AG20443 (cell line): Measurements from ENCODE around the gene PDXDC1.
"Not testable (repeated sequence)": the region's sequence is repeated elsewhere in the genome, so short reads cannot be mapped to it uniquely, and the experiment has no call there.

Experiments
- DNase-seq: peaks from one replicate; pipeline ENCODE4 v3.0.0; 2012; ENCODE audit warnings: low spot score, mixed read lengths

The PDXDC1 gene, protein sequence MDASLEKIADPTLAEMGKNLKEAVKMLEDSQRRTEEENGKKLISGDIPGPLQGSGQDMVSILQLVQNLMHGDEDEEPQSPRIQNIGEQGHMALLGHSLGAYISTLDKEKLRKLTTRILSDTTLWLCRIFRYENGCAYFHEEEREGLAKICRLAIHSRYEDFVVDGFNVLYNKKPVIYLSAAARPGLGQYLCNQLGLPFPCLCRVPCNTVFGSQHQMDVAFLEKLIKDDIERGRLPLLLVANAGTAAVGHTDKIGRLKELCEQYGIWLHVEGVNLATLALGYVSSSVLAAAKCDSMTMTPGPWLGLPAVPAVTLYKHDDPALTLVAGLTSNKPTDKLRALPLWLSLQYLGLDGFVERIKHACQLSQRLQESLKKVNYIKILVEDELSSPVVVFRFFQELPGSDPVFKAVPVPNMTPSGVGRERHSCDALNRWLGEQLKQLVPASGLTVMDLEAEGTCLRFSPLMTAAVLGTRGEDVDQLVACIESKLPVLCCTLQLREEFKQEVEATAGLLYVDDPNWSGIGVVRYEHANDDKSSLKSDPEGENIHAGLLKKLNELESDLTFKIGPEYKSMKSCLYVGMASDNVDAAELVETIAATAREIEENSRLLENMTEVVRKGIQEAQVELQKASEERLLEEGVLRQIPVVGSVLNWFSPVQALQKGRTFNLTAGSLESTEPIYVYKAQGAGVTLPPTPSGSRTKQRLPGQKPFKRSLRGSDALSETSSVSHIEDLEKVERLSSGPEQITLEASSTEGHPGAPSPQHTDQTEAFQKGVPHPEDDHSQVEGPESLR

DNA sequence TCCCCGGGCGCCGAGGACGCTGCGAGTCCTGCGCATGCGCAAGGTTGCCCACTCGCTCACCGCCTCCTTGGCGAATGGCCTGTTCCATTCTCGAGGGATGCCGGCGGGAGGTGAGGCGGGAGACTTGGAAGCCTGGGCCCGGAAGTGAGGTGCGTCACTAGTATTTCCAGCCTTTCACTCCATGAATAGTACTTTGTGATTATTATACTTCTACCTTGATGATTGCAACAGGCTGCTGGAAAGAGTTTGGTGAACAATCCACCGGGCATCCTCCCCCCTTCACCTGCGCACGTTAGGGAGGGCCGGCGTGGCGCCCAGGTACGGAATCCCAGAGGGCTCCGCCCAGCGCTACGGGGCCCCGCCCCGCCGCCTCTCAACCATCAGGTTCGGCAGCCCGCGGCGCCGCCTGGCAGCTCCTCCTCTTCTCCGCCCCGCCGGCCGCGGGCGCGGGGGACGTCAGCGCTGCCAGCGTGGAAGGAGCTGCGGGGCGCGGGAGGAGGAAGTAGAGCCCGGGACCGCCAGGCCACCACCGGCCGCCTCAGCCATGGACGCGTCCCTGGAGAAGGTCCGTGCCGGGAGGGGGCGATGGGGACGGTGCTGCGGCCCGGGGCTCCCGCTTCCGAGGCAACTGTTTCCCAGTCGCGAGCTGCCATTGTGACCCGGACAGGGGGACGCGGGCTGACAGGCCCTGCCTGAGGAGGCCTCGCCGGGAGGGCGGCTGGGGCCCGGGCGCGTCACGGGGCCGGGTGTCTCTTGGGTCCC is at the start of gene PDXDC1:
PDXDC1 (plus strand) TSS at position 371 of the 762 bp plus-strand sequence; CDS start at position 545, 174 bp downstream.
- peak; percentile 96 for DNase-seq

DNA sequence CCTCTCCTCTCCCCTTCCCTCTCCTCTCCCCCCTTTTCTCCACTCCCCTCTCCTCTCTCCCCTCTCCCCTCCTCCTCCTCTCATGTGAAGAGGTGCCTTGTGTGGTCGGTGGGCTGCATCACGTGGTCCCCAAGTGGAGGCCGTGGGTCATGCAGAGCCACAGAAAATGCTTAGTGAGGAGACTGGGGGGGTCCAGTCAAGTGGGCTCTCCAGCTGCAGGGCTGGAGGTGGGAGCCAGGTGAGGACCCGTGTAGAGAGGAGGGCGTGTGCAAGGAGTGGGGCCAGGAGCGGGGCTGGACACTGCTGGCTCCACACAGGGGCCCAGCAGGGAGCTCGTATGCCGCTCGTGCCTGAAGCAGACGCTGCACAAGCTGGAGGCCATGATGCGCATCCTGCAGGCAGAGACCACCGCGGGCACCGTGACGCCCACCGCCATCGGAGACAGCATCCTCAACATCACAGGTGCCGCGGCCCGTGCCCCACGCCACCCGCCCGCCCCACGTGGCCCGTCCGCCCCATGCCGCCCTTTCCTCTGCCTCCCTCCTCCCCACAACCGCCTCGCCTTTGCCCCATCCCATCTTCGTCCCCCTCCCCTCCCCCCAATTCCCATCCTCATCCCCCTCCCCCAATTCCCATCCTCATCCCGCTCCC is 46.6 kb upstream of the PDXDC1 start:
- DNase-seq, result not testable (repeated sequence)

DNA sequence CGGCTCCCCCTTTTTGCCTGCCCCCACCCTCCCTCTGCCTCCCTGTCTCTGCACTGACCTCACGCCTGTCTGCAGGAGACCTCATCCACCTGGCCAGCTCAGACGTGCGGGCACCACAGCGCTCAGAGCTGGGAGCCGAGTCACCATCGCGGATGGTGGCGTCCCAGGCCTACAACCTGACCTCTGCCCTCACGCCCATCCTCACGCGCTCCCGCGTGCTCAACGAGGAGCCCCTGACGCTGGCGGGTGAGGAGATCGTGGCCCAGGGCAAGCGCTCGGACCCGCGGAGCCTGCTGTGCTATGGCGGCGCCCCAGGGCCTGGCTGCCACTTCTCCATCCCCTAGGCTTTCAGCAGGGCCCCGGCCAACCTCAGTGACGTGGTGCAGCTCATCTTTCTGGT is 45.6 kb upstream of the PDXDC1 start:
- DNase-seq, result not testable (repeated sequence)

DNA sequence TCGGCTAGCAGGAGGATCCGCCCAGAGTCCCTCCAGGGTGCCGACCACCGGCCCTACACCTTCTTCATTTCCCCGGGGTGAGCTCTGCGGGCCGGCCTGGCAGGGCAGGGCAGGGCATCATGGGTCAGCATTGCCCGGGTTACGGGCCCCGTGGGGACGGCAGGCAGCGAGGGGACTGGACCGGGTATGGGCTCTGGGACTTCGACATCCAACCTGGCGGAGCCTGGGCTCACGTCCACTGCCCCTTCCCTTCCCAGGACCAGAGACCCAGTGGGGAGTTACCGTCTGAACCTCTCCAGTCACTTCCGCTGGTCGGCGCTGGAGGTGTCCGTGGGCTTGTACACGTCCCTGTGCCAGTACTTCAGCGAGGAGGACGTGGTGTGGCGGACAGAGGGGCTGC is 44.6 kb upstream of the PDXDC1 start:
- DNase-seq, result not testable (repeated sequence)

DNA sequence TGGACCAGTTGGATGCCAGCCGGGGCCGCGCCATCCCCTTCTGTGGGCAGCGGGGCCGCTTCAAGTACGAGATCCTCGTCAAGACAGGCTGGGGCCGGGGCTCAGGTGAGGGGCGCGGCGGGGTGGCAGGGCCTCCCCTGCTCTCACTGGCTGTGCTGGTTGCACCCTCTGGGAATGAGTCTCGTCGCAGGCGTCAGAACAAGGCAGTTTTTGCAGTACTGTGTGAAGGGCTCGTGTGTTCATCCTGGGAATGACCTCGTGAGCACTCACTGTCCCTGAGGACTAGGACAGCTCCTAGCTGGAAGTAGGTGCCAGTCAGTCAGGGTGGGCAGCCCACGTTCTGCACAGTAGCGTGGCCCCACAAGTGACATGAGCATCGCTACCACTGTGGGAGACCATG is 43.9 kb upstream of the PDXDC1 start:
- not testable (repeated sequence) for DNase-seq

DNA sequence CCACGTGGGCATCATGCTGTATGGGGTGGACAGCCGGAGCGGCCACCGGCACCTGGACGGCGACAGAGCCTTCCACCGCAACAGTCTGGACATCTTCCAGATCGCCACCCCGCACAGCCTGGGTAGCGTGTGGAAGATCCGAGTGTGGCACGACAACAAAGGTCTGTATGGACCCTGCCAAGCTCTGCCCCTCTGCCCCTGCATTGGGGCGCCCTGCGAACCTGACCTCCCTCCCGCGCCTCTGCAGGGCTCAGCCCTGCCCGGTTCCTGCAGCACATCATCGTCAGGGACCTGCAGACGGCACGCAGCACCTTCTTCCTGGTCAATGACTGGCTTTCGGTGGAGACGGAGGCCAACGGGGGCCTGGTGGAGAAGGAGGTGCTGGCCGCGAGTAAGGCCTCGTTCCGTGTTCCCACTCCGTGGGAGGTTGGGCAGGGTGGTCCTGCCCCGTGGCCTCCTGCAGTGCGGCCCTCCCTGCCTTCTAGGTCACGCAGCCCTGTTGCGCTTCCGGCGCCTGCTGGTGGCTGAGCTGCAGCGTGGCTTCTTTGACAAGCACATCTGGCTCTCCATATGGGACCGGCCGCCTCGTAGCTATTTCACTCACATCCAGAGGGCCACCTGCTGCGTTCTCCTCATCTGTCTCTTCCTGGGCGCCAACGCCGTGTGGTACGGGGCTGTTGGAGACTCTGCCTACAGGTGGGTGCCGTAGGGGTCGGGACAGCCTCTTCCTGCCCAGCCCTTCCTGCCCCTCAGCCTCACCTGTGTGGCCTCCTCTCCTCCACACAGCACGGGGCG is 42.0 kb upstream of the PDXDC1 start:
- DNase-seq, result not testable (repeated sequence)

DNA sequence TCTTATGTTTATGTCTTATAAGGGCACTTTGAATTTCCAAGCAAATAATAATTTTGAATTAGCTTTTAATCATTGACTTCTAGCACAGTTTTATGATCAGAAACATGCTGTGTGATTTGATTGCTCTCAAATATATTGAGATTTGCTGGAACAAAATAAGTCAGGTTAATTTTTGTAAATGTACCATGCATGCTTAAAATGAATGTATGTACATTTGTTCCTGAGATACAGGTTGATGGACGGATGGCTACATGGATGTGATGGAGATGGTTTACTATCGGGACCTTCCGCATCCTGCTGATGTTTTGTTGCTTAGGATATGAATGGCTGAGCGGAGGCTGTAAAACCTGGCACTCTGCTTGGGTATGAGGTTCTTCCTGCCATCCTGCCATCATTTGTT is 37.7 kb upstream of the PDXDC1 start, which contains the start of gene NPIPA1:
NPIPA1 (plus strand) TSS at position 301 of the 400 bp plus-strand sequence; CDS start at position 301, 0 bp downstream.
- not testable (repeated sequence) for DNase-seq

DNA sequence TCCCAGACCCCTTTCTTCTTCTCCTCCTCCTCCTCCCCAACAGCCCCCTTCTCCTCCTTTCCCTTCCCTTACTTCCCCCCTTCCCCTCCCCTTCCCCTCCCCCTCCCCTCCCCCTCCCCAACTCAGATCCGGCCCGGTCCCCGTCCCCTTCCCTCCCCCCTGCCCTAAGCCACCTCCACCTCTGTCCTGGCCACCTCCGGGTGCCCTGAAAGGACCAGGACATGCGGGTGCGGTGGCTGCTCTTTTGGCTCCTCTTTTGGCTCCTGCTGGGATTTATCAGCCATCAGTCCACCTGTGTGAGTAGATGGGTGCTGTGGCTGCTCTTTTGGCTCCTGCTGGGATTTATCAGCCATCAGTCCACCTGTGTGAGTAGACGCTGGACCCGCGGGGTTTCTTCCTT is 36.8 kb upstream of the PDXDC1 start:
- DNase-seq, result not testable (repeated sequence)

DNA sequence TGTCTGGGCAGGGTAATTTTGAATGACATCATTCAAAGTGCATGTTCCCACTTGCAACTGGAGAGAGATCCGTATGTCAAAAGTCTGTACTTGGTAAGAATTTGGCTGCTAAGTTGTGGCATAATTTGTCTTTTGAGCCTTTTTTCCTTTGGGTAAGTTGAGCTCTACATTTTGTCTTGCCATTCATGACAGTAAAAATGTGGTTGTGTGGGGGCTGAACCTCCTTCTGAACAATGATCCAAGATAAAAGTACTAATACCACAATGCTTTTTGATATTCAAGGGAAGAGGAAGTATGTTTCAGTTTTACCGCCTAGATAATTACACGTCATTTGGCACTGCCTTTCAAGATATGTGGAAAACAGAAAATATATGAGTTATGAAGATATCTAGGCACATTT is 32.1 kb upstream of the PDXDC1 start:
- not testable (repeated sequence) for DNase-seq

DNA sequence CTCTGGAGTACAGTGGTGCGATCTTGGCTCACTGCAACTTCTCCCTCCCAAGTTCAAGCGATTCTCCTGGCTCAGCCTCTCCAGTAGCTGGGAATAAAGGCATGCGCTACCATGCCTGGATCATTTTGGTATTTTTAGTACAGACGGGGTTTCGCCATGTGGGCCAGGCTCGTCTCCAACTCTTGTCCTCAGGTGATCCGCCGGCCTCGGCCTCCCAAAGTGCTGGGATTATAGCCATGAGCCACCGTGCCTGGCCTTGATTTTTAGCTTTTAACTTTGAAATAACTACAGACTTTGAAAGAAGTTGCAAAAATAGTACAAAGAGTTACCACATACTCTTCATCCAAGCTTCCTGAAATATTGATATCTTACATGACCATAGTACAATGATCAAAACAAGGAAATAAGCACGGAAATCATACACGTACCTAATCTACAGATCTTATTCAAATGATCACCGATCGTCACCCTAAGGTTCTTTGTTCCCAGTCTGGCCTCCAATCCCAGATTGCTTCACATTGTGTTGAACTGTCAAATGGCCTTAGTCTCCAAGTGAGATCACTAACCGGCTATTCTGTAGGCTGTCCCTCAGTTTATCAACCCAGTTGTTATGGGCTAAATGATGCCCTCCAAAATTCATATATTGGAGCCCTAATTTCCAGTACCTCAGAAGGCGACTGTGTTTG is 19.1 kb upstream of the PDXDC1 start:
- no peak for DNase-seq

DNA sequence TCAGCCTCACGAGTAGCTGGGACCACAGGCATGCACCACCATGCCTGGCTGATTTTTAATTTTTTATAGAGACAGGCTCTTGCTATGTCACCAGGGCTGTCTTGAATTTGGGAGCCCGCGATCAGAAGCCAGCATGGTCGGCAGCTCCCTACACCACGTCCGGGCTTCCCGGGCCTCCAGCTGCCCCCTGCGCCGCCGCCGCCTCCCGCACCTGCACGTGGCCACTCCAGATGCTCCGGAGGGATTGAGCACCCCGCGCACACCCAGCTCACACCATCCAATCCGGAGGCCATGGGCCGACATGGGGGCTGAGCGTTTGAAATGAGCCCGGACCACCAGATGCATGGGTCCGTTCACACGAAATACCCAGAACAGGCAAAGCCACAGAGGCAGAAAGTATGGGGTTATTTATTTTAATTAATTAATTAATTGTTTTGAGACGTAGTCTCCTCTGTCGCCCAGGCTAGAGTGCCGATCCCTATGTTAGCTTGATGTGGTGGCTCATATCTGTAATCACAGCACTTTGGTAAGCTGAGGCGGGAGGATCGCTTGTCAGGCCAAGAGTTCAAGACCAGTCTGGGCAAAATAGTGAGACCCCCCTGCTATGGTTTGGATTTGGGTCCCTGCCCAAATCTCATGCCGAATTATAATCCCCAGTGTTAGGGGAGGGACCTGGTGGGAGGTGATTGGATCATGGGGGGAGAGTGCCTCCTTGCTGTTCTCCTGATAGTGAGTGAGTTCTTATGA is 17.1 kb upstream of the PDXDC1 start:
- DNase-seq, result peak; percentile 13

DNA sequence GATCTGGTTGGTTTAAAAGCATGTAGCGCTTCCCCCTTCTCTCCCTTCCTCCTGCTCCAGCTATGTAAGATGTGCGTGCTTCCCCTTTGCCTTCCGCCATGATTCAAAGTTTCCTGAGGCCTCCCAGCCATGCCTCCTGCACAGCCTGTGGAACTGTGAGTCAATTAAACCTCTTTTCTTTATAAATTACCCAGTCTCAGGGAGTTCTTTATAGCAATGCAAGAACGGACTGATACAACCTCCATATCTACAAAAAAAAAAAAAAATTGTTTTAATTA is 16.6 kb upstream of the PDXDC1 start:
- no peak for DNase-seq

DNA sequence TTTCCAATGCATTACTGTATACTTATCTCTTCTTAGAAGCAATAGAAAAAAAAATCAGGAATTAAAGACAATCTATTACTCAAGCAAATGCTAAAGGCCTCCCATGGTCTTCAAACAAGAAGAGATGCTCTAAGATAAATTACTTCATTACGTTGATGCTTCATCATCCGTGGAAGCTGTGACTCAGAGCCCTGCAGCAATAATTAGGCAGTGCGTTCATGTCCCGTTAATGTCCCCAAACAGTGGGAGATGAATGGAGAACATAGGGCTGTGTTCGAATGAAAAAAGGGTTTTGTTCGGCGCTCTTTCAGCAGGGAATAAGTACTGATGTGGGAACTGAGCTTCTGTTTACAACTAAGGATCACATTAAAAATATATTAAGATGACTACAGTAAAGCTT is 15.9 kb upstream of the PDXDC1 start:
- no peak for DNase-seq

DNA sequence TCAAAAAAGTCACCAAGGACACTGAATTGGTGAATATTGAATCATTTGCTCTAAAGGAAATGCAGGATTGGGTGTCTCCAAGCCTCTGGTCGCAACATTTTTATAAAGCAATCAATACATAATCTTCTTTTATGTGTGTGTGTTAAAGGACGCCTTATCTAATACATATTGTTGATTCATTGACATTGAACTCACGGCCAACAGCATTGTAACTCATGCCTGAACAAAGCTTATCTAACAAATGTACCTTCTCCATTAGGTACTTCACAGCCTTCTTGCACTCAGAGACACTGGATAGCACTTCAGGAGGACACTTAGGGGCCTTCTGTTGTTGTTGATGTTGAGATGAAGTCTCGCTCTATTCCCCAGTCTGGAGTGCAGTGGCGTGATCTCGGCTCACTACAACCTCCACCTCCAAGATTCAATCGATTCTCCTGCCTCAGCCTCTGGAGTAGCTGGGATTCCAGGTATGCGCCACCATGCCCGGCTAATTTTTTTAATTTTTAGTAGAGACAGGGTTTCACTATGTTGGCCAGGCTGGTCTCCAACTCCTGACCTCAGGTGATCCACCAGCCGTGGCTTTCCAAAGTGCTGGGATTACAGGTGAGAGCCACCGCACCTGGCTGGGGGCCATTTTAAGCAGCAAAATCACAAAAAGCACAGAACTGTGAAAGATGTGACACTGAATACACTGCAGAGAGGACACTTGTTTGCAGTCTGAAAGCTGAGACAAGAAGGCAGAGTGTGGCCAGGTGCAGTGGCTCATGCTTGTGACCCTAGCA is 13.2 kb upstream of the PDXDC1 start:
- no peak for DNase-seq

DNA sequence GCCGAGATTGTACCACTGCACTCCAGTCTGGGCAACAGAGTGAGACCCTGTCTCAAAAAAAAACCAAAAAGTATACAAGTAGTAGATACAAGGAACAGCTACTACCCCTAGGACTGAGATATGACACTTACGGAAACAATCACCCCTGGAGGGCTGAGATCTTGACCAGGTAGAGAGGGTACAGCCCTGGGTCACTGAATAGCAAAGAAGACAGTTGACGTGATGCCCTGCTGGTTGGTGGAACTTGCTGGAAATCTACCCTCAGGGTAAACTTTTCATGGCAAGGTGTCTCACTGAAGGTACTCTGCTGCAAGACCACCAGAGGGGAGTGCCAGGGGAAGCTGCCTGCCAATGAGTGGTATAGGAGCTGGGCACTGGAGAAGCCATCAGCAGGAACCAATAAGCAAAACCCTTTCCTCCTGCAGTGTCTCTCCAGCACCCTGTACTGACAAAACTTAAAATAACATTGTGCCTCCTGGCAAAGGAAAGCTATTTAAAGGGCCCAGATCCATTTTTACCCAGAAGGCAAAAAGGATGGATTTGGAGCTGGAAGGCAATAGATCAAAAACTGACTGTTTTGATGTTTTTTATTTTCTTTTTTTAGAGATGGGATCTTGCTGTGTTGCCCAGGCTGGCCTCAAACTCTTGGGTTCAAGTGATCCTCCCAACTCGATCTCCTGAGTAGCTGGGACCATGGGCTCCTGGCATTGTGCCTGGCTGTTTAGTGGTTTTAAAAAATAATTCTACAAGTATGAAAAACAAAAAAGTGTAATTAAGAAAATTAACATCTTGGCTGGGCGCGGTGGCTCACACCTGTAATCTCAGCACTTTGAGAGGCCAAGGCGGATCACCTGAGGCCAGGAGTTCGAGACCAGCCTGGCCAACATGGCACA is 11.3 kb upstream of the PDXDC1 start:
- DNase-seq, result no peak

DNA sequence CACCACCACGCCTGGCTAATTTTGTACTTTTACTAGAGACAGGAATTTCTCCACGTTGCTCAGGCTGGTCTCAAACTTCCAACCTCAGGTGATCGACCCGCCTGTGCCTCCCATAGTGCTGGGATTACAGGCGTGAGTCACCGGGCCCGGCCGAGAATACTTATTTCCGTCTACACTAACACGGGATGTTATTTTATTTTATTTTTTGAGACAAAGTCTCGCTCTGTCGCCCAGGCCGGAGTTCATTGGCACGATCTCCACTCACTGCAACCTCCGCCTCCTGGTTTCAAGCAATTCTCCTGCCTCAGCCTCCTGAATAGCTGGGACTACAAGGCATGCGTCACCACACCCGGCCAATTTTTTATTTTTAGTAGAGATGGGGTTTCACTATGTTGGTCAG is 9.5 kb upstream of the PDXDC1 start:
- DNase-seq, result no peak

DNA sequence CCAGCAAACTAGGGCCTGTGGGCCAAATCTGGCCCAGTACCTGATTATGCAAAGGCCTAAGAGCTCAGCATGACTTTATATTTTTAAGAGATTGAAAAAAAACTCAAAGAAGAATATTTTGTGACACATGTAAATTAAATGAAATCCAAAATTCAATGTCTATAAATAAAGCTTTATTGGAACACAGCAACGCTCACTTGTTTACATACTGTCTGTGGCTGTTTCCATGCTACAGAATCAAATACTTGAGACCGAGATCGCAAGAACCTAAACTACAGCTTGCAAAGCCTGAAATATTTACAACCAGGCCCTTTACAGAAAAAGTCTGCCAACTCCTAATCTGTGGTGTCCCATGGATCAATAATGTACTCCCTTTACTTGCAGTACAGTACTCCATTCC is 5.0 kb upstream of the PDXDC1 start:
- not testable (repeated sequence) for DNase-seq
